ENCODE results near the gene LY9. TPM values are rescaled to one million over a fixed set of nuclear protein-coding genes. Genes with fewer than 3 reads are reported as not detected.

The LY9 gene
- total RNA-seq, 1 experiment from 2014 or later: not detected

DNA sequence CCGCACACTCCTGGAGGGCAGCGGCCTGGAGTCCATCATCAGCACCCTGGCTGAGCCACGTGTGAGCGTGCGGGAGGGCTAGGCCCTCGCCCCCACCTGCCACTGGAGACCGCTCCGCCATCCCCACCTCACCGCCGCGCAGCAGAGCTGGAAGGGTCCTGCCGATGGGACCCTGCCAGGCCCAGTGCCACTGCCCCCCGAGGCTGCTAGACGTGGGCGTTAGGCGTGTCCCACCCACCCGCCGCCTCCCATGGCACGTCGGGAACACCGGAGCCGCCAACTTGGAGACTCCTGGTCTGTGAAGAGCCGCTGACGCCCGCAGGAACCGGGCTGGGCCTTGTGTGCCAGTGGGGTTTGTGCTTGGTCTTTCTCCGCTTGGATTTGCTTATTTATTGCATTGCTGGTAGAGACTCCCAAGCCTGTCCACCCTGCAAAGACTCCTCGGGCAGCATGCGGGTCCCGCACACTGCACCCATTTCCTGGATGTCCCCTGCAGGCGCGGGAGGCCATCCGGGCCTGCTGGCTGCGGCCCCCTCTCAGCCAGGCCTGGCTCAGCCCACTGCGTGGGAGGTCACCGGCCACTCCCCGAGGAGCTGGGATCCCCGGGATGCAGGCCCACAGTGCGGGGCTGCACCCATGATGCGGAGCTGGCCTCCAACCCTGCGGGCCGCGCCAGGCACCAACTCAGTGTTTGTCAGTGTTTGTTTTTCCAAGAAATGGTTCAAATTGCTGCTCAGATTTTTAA lies 6.0 kb downstream of the LY9 start:
- Histone ChIP-seq H3K27me3 (ENCODE audit: insufficient read depth, low read length) (no peaks in the 10 kb centered on the region), H2BK120ac (ENCODE audit: low read depth, low read length, poor library complexity, severe bottlenecking) (no peak overlapping the region), H3K23me2 (ENCODE audit: insufficient read length, low read depth, low read length, poor library complexity, severe bottlenecking) (no peaks in the 10 kb centered on the region), H2BK12ac (ENCODE audit: insufficient read length, low read depth, low read length) (no peak overlapping the region), H3K4me2 (ENCODE audit: insufficient read depth, insufficient read length, low read length) (no peak overlapping the region), H3K27ac (ENCODE audit: insufficient read length, low read depth, low read length) (no peak overlapping the region), H2AFZ (ENCODE audit: low read length) (no peak overlapping the region), H4K5ac (ENCODE audit: insufficient read length, low read depth, low read length) (no peak overlapping the region), H3T11ph (ENCODE audit: low read length) (no peak overlapping the region), H3K79me1 (ENCODE audit: insufficient read depth, low read depth, low read length, poor library complexity, severe bottlenecking) (no peaks in the 10 kb centered on the region), H3K18ac (ENCODE audit: insufficient read length, low read depth, low read length) (no peak overlapping the region), H3K14ac (ENCODE audit: insufficient read depth, low read length) (no peak overlapping the region), H3K23ac (ENCODE audit: insufficient read length, low read depth, low read length) (no peak overlapping the region), H3K56ac (ENCODE audit: insufficient read length, low read depth, low read length) (no peak overlapping the region), H4K91ac (ENCODE audit: insufficient read length, low read depth, low read length) (no peak overlapping the region), H2BK20ac (ENCODE audit: low read depth, low read length, poor library complexity, severe bottlenecking) (no peak overlapping the region), H4K20me1 (ENCODE audit: control insufficient read depth, insufficient read depth, insufficient read length) (no peaks in the 10 kb centered on the region), H4K8ac (replicated peaks; ENCODE audit: insufficient read length, low read depth, low read length) (no peak overlapping the region), H3K9ac (ENCODE audit: extremely low read depth, insufficient read length, low read length) (no peak overlapping the region), H2AK5ac (ENCODE audit: insufficient read length, low read length) (no peak overlapping the region), H3K4me1 (ENCODE audit: insufficient read depth, low read length) (no peaks in the 10 kb centered on the region), H2BK5ac (ENCODE audit: insufficient read length, low read length) (no peak overlapping the region), H3K79me2 (ENCODE audit: insufficient read depth, low read length) (no peaks in the 10 kb centered on the region), H3K4ac (ENCODE audit: low read depth, low read length) (no peak overlapping the region), H2BK15ac (ENCODE audit: low read depth, low read length) (no peak overlapping the region), H3K9me3 (ENCODE audit: control insufficient read depth, low read depth, low read length) (no peaks in the 10 kb centered on the region)
- Mint-ChIP-seq H3K4me3 (no peak overlapping the region), H3K36me3 (ENCODE audit: insufficient read depth in 1 of 3, low read depth in 3 of 3) (peaks cover 0 to 11% (median 1%) of the 10 kb centered on the region in 3 experiments; a peak in 4 of 7 replicates), H3K4me1 (no peaks in the 10 kb centered on the region), H3K27me3 (ENCODE audit: low read depth) (peaks cover 3% of the 10 kb centered on the region; the same call in 1 of the 2 replicates), H3K9me3 (peaks cover 8 to 9% of the 10 kb centered on the region in 2 experiments; a peak in 4 of 5 replicates), H3K27ac (no peak overlapping the region)
- WGBS (ENCODE audit: extremely low coverage, insufficient read length, low lambda C conversion rate): no CpG with 5 or more reads among the region's 43 CpGs
- TF ChIP-seq, protein P1, sequence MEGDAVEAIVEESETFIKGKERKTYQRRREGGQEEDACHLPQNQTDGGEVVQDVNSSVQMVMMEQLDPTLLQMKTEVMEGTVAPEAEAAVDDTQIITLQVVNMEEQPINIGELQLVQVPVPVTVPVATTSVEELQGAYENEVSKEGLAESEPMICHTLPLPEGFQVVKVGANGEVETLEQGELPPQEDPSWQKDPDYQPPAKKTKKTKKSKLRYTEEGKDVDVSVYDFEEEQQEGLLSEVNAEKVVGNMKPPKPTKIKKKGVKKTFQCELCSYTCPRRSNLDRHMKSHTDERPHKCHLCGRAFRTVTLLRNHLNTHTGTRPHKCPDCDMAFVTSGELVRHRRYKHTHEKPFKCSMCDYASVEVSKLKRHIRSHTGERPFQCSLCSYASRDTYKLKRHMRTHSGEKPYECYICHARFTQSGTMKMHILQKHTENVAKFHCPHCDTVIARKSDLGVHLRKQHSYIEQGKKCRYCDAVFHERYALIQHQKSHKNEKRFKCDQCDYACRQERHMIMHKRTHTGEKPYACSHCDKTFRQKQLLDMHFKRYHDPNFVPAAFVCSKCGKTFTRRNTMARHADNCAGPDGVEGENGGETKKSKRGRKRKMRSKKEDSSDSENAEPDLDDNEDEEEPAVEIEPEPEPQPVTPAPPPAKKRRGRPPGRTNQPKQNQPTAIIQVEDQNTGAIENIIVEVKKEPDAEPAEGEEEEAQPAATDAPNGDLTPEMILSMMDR (conservative IDR thresholded peaks at IDR 0.05): no peak
- DNase-seq: no peak
